Astrocyte of the spinal cord (primary cell): ENCODE results near the gene GKN2.

Source experiments
- DNase-seq: peaks from one replicate; pipeline ENCODE4 v3.0.0; 2011; ENCODE audit warnings: low read depth, low spot score
- H3K4me3 ChIP-seq: 2 replicates; pipeline ENCODE4 v1.5.1; 2011; ENCODE audit warnings: low read depth, mild to moderate bottlenecking, low read length, moderate library complexity
- in situ Hi-C: cut with HindIII; loops from 2 replicates; pipeline ENCODE4 v1.10.0; 2017; ENCODE audit warnings: low sequenced_read_pairs
- TF ChIP-seq, protein P1 (sequence below): IDR thresholded peaks from 2 replicates; pipeline ENCODE4 v1.5.1; 2012; ENCODE audit warnings: low read depth, mild to moderate bottlenecking, low read length, inconsistent platforms

GKN2 gene

DNA sequence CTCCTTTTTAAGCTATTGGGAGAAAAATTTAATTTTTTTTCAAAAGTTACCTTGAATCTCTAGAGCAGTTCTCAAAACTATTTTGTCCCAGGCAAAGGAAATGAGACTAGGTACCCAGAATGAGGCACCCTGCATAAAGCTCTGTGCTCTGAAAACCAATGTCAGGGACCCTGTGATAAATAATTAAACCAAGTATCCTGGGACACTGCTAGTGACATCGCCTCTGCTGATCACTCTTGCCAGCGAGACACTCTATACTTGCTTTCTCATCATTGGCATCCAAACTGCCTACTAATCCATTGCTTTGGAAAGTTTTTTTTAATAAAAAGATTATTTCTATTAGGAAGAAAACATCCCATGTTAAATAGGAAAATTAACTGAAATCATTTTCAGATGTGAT is 23.2 kb upstream of the GKN2 start:
- TF ChIP-seq, protein P1, sequence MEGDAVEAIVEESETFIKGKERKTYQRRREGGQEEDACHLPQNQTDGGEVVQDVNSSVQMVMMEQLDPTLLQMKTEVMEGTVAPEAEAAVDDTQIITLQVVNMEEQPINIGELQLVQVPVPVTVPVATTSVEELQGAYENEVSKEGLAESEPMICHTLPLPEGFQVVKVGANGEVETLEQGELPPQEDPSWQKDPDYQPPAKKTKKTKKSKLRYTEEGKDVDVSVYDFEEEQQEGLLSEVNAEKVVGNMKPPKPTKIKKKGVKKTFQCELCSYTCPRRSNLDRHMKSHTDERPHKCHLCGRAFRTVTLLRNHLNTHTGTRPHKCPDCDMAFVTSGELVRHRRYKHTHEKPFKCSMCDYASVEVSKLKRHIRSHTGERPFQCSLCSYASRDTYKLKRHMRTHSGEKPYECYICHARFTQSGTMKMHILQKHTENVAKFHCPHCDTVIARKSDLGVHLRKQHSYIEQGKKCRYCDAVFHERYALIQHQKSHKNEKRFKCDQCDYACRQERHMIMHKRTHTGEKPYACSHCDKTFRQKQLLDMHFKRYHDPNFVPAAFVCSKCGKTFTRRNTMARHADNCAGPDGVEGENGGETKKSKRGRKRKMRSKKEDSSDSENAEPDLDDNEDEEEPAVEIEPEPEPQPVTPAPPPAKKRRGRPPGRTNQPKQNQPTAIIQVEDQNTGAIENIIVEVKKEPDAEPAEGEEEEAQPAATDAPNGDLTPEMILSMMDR = no peak
- DNase-seq = no peak
- H3K4me3 ChIP-seq = no peak overlapping the region
- in situ Hi-C loops = no loop called here

DNA sequence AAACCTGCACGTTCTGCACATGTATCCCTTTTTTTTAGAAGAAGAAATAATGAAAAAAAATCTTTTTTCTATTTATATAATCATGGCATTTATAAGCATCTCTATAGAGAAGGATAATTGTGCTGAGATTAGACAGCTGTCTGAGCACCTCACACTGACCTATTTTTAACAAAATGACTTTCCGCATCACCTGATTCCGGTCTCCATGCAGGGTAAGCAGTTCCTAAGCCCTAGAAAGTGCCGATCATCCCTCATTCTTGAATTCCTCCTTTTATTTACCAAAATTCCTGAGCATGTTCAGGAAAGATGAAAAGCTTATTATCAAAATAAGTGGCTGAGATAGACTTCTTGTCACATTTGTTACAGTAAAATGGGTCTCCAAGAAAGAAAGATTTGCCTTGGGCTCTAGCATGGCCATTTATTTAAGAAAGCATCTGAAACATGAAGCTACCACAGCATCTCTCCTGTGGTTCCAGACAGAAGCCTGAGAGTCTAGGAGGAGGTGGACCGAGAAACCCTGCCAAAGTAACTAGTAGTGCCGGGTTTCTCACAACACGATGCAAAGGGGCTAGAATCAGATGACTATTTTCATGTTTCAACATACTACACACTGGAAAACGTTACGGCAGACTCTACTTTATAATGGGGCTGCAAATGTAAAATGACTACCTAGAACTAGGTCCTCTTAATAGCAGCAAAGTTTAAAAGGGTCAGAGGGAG is 22.4 kb upstream of the GKN2 start:
- in situ Hi-C loops = no loop called here
- no peak overlapping the region for H3K4me3 ChIP-seq
- TF ChIP-seq, protein P1 = no peak
- peak; percentile 48 for DNase-seq

DNA sequence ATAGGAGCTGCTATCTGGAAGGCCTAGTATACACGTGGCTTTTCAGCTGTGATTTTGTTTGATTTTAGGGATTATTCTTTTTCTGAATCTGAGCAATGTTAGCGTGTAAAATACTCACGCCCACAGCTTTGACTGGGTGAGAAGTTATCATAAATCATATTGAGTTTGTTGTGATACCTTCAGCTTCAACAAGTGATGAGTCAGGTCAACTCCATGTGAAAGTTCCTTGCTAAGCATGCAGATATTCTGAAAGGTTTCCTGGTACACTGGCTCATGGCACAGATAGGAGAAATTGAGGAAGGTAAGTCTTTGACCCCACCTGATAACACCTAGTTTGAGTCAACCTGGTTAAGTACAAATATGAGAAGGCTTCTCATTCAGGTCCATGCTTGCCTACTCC is 21.6 kb upstream of the GKN2 start, which contains the start of gene GKN1:
GKN1 (plus strand) TSS at position 386 of the 400 bp plus-strand sequence. CDS start 42 bp downstream, outside the sequence.
- in situ Hi-C loops = no loop called here

DNA sequence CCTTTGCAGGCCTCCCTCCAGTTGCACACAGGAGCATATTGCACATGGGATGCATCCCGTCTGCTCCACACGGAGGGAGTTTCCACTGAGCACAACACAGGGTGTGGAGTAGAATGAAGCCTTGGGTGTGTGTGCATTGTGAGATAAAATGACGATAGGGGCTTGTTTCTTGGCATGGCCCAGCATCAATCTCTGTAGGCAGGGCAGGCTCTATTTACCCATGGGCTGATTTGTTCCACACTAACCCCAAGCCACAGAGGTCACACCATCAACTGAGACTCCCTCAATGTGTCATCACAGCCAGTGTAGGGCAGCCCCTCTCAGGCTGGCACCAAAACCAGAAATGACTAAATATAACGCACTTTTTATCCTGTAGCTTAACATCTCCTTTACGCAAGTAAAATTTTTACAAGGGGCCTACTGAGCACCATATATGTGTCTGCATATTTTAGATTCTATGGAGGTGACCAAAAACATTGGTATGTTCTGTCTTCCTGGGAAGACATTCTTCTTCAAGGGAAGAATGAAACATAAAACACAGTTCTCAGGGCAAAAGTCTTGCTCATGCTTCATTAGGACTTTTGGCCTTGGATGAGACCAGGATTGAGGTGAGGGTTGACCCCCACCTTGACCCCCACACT is 19.0 kb upstream of the GKN2 start:
- TF ChIP-seq, protein P1 = no peak
- H3K4me3 ChIP-seq = no peak overlapping the region
- in situ Hi-C loops = no loop called here
- DNase-seq = peak; percentile 95

More for the DNA sequence above, 21.6 kb upstream of the GKN2 start, which contains the start of gene GKN1:
- no peak within 1 kb of the TSS for H3K4me3 ChIP-seq
- TF ChIP-seq, protein P1 = no peak
- DNase-seq = no peak

DNA sequence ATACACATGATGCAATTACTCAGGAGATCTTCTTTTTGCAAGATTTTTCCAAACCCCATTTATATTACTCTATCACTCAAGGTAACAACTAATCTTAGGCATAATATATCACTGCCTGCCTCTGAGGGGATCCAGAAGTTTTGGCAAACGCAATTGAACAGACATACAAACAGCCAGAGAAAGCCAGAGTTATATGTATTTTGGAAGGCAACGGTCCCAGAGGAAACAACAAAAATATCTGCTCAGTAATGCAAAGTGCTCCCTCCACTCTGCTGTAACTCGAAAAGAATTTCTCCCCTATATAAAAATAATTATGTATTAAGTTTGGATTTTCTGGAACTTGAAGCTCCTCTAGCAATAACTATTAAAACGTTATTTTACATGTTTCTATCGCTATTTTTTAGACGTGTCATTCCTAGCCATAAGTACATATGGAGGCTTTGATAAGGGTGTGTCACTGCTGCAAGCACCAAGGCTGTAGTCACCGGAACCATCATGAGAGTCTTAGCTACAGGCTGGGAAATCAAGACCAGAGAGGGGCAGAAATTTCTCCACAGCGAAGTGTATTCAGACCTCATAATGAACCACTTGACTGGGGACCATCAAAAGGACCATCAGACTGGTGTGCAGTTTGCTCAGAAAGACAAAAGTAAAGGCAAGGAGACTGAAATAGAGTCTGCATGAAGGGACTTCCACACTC is 18.0 kb upstream of the GKN2 start:
- no peak overlapping the region for H3K4me3 ChIP-seq
- DNase-seq = peak; percentile 11
- TF ChIP-seq, protein P1 = no peak
- in situ Hi-C loops = no loop called here

DNA sequence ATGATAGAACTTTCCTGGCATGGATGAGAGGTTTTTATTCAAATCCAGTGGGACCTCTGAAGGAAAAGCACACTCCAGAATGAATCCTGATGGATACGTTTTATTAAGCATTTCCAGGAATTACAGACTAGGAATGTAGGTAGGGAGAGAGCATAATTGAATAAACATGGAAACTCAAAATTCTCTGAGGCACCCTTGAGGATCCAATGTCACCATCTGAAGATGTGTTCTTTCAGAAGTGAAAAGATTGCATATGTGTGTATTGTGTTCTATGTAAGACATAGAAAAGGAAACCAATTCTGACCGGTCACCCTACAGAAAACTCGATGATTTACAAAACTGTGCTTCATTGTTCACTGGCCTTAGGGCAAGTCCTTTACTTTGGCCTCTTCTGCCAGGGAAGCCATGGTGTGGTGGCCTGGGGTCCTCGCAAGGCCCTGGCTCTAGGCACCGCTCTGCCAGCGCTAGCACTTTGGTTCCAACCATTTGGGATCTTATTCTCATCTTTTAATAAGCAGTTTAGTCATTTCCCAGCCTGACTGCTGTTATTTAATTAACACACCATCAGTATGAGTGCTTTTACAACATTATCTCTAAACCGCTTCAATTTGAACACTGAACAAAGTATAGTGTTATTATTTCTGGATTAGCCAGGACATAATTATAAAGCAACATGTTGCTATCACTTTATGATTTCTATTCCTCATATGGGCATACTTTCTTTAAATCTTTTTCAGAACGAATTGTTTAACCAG is 17.2 kb upstream of the GKN2 start:
- DNase-seq = no peak
- TF ChIP-seq, protein P1 = no peak
- in situ Hi-C loops = no loop called here
- H3K4me3 ChIP-seq = no peak overlapping the region
